ENCODE measurements around the gene HTR6.

HTR6 gene

DNA sequence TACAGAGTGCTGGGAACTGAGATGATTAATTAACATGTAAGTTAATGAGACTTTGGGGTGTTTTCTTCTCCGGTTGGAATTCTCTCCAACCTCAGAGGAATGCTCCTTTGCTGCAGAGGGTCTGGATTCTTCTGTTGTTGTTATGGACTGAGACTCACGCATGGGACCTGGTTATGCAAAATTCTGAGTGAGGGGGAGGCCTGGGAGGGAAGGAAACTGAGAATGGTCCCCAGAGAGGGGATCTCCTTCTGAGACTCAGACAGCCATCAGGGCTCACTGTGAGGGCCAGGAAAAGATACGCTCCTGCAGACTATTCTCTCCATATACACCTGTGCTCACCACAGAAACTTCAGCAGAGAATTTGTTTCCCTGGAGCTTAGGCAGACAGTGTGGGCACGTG is 56.3 kb downstream of the HTR6 start:
- no peak for DNase-seq (ENCODE audit: low spot score)

GRCh38 chr1:19723874-19724273 is 59.2 kb downstream of the HTR6 start:
- DNase-seq (ENCODE audit: low spot score), result no peak

GRCh38 chr1:19725606-19726005 is 60.9 kb downstream of the HTR6 start:
- DNase-seq (ENCODE audit: low spot score), result no peak

DNA sequence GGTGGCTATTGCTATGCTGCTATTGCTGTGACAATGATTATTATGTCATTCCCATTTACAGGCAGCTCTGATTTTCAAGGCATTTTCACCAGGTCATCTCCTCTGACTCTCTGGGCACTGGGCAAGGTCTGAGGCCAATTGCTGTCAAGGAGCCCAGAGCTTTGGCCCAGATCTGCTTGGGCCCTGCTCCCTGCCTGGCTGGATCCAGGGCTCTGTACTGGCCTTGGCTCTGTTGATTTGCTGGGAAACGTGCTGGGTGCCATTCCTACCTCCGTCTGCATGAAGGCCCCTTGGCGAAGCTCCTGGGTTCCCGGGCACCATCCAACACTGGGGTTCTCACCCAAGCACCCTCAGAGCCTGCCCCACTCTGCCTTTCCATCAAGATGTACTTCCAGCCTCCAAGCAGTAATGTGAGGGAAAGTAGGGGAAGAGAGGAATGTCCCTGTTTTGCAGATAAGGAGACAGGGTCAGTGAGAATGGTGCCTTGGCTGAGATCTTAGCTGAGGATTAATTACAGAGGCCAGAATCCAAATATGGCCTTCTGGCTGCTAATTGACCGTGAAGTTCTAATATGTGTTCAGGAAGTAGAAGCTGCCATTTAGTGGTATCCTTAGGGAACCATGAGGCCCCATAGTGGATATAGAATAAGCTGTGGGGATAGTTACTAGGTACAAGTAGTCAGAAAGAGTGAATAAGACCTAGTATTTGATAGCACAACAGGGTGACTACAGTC is 63.9 kb downstream of the HTR6 start:
- no peak for DNase-seq (ENCODE audit: low spot score)

GRCh38 chr1:19730232-19730631 is 65.6 kb downstream of the HTR6 start:
- DNase-seq (ENCODE audit: low spot score), result no peak
